ENCODE results near the gene ASRGL1. TPM values are rescaled to one million over a fixed set of nuclear protein-coding genes. Genes with fewer than 3 reads are reported as not detected.
"Not testable (repeated sequence)": the region's sequence is repeated elsewhere in the genome, so short reads cannot be mapped to it uniquely, and the experiment has no call there.

Gene ASRGL1
- total and polyA plus RNA-seq, 2 experiments from 2014 or later: 9.5 to 18.6 TPM

DNA sequence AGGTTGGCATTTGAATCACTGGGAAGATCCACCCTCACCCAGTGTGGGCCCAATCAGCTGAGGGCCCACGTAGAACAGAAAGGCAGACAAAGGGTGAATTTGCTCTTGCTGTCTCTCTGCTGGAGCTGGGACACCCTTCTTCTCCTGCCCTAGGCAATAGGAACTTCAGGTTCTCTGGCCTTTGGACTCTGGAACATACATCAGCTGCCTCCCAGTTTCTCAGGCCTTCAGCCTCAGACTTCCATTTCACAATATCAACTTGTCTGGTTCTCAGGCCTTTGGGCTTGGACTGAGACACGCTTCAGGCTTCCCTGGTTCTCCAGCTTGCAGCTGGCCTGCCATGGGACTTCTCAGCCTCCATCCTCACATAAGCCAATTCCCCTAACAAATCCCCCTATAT, 14.7 kb upstream of the ASRGL1 start:
- H3K9me2 ChIP-seq (replicated peaks; ENCODE audit: insufficient read depth): no peaks in the 10 kb centered on the region
- H3K9me3 ChIP-seq (ENCODE audit: low read depth): no peaks in the 10 kb centered on the region
- H2AFZ ChIP-seq: no peak overlapping the region
- H3K4me3 ChIP-seq: no peak overlapping the region
- peak overlapping the region; percentile 41 for H3K27ac ChIP-seq
- peaks cover 6% of the 10 kb centered on the region for H3K4me1 ChIP-seq (ENCODE audit: insufficient read depth)
- no peaks in the 10 kb centered on the region for H3K27me3 ChIP-seq
- H3K4me2 ChIP-seq: no peak overlapping the region
- H4K20me1 ChIP-seq (ENCODE audit: insufficient read depth, poor library complexity, severe bottlenecking): no peaks in the 10 kb centered on the region
- TF ChIP-seq EZH2 (IDR thresholded peaks at IDR 0.05; ENCODE audit: borderline replicate concordance): no peak
- TF ChIP-seq, protein P1, sequence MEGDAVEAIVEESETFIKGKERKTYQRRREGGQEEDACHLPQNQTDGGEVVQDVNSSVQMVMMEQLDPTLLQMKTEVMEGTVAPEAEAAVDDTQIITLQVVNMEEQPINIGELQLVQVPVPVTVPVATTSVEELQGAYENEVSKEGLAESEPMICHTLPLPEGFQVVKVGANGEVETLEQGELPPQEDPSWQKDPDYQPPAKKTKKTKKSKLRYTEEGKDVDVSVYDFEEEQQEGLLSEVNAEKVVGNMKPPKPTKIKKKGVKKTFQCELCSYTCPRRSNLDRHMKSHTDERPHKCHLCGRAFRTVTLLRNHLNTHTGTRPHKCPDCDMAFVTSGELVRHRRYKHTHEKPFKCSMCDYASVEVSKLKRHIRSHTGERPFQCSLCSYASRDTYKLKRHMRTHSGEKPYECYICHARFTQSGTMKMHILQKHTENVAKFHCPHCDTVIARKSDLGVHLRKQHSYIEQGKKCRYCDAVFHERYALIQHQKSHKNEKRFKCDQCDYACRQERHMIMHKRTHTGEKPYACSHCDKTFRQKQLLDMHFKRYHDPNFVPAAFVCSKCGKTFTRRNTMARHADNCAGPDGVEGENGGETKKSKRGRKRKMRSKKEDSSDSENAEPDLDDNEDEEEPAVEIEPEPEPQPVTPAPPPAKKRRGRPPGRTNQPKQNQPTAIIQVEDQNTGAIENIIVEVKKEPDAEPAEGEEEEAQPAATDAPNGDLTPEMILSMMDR (IDR thresholded peaks at IDR 0.05; ENCODE audit: poor library complexity): no peak
- no peak for TF ChIP-seq EZH2phosphoT487 (IDR thresholded peaks at IDR 0.05; ENCODE audit: low read depth, severe bottlenecking, unreplicated experiment)
- no peaks in the 10 kb centered on the region for H3K79me2 ChIP-seq
- DNase-seq (ENCODE audit: low spot score): peak; percentile 45
- H3K36me3 ChIP-seq (replicated peaks; ENCODE audit: insufficient read depth, low read depth): no peaks in the 10 kb centered on the region
- 78% methylated on average over 2 of the region's 2 CpGs for WGBS (ENCODE audit: low lambda C conversion rate, missing lambda C conversion rate)

DNA sequence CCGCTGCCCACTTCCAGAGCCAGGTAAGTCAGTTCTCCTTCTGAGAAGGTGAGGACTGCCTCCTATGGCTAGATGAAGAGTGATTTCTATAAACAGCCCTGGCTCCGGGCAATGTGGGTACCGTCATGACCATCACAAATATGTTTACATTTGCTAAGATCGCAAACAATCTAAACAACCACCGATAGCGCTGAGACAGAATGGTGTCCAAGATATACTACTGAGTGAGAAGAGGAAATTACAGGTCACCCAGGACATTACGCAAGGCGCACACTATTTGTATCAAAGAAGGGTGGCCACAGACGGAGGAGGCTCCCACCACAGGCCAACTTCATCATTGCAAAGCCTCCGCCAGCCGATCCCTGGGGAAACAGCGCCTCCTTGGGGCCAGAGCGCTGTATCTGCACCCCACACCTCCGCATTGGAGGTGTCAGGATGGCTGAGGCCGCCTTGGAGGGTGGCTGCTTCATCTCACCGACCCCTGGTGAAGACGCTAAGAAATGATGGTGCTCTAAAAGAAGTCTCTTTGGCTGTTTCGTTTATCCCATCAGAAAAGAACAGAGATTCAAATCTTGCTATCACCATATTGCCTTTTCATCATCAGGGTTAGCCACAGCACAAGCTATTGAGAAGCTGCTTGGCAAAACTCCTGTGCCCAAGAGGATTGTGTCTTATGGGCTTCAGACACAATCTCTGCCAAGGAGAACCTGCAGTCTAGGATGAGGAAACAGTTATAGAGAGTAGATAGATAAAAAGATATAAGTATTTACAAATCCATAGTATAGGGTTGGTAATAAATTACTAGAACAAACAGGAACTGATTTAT, 12.3 kb upstream of the ASRGL1 start:
- peak; percentile 50 for DNase-seq (ENCODE audit: low spot score)
- Histone ChIP-seq H3K4me1 (ENCODE audit: insufficient read depth) (peaks cover 6% of the 10 kb centered on the region), H3K27ac (peak overlapping the region; percentile 67), H3K36me3 (replicated peaks; ENCODE audit: insufficient read depth, low read depth) (no peaks in the 10 kb centered on the region), H4K20me1 (ENCODE audit: insufficient read depth, poor library complexity, severe bottlenecking) (no peaks in the 10 kb centered on the region), H3K9me2 (replicated peaks; ENCODE audit: insufficient read depth) (no peaks in the 10 kb centered on the region), H3K4me2 (no peak overlapping the region), H3K79me2 (no peaks in the 10 kb centered on the region), H3K4me3 (no peak overlapping the region), H2AFZ (no peak overlapping the region), H3K9me3 (ENCODE audit: low read depth) (no peaks in the 10 kb centered on the region), H3K27me3 (no peaks in the 10 kb centered on the region)
- TF ChIP-seq EZH2 (IDR thresholded peaks at IDR 0.05; ENCODE audit: borderline replicate concordance) (no peak), EZH2phosphoT487 (IDR thresholded peaks at IDR 0.05; ENCODE audit: low read depth, severe bottlenecking, unreplicated experiment) (no peak)
- TF ChIP-seq, protein P1 (IDR thresholded peaks at IDR 0.05; ENCODE audit: poor library complexity): peak; percentile 39
- WGBS (ENCODE audit: low lambda C conversion rate, missing lambda C conversion rate): 45% methylated on average over 18 of the region's 18 CpGs

DNA sequence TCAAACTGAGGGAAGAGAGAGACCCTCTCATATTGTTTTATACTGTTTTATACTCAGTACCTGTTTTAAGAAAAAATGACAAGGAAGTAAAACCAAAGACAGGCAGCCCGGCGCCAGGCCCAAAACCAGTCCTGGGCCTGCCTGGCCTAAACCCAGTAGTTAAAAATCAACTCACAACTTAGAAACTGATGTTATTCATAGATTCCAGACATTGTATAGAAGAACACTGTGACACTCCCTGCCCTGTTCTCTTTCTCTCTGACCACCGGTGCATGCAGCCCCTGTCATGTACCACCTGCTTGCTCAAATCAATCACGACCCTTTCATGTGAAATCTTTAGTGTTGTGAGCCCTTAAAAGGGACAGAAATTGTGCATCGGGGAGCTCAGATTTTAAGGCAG, 11.5 kb upstream of the ASRGL1 start:
- H4K20me1 ChIP-seq (ENCODE audit: insufficient read depth, poor library complexity, severe bottlenecking): not testable (repeated sequence)
- H3K27ac ChIP-seq: peak overlapping the region; percentile 67

DNA sequence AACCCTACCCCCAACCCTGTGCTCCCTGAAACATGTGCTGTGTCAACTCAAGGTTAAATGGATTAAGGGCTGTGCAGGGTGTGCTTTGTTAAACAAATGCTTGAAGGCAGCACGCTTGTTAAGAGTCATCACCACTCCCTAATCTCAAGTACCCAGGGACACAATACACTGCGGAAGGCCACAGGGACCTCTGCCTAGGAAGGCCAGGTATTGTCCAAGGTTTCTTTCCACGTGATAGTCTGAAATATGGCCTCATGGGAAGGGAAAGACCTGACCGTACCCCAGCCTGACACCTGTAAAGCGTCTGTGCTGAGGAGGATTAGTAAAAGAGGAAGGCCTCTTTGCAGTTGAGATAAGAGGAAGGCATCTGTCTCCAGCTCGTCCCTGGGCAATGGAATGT, 10.5 kb upstream of the ASRGL1 start:
- not testable (repeated sequence) for H3K4me3 ChIP-seq; DNase-seq (ENCODE audit: low spot score)

More for the DNA sequence above, 11.5 kb upstream of the ASRGL1 start:
- H3K36me3 ChIP-seq (replicated peaks; ENCODE audit: insufficient read depth, low read depth); H3K9me2 ChIP-seq (replicated peaks; ENCODE audit: insufficient read depth); H2AFZ ChIP-seq; H3K9me3 ChIP-seq (ENCODE audit: low read depth); H3K27me3 ChIP-seq; H3K4me2 ChIP-seq; H3K4me3 ChIP-seq; H3K4me1 ChIP-seq (ENCODE audit: insufficient read depth); H3K79me2 ChIP-seq; DNase-seq (ENCODE audit: low spot score): not testable (repeated sequence)
- 57% methylated on average over 5 of the region's 5 CpGs for WGBS (ENCODE audit: low lambda C conversion rate, missing lambda C conversion rate)

DNA sequence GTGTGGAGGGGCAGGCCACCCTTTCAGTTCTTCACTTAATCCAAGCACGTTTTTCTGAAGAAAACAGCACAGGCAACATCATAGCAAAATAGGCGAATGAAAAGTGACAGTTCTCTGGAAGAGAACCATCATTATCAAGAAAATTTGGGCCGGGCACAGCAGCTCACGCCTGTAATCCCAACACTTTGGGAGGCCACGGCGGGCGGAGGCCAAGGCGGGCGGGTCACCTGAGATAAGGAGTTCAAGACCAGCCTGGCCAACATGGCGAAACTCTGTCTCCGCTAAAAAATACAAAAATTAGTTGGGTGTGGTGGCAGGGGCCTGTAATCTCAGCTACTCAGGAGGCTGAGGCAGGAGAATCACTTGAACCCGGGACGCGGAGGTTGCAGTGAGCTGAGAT, 9.7 kb upstream of the ASRGL1 start:
- DNase-seq (ENCODE audit: low spot score); H3K4me1 ChIP-seq (ENCODE audit: insufficient read depth); H3K4me2 ChIP-seq; H4K20me1 ChIP-seq (ENCODE audit: insufficient read depth, poor library complexity, severe bottlenecking); H3K27me3 ChIP-seq; H2AFZ ChIP-seq; H3K36me3 ChIP-seq (replicated peaks; ENCODE audit: insufficient read depth, low read depth); H3K9me2 ChIP-seq (replicated peaks; ENCODE audit: insufficient read depth); H3K4me3 ChIP-seq; H3K9me3 ChIP-seq (ENCODE audit: low read depth); H3K79me2 ChIP-seq: not testable (repeated sequence)
- WGBS (ENCODE audit: low lambda C conversion rate, missing lambda C conversion rate): 89% methylated on average over 14 of the region's 14 CpGs
- peak overlapping the region; percentile 58 for H3K27ac ChIP-seq

More for the DNA sequence above, 10.5 kb upstream of the ASRGL1 start:
- not testable (repeated sequence) for H3K79me2 ChIP-seq; H3K4me1 ChIP-seq (ENCODE audit: insufficient read depth); H3K4me2 ChIP-seq; H3K36me3 ChIP-seq (replicated peaks; ENCODE audit: insufficient read depth, low read depth); H3K9me2 ChIP-seq (replicated peaks; ENCODE audit: insufficient read depth); H3K27me3 ChIP-seq; H2AFZ ChIP-seq; H4K20me1 ChIP-seq (ENCODE audit: insufficient read depth, poor library complexity, severe bottlenecking); H3K9me3 ChIP-seq (ENCODE audit: low read depth)
- peak overlapping the region; percentile 67 for H3K27ac ChIP-seq
- WGBS (ENCODE audit: low lambda C conversion rate, missing lambda C conversion rate): 5% methylated on average over 6 of the region's 6 CpGs

DNA sequence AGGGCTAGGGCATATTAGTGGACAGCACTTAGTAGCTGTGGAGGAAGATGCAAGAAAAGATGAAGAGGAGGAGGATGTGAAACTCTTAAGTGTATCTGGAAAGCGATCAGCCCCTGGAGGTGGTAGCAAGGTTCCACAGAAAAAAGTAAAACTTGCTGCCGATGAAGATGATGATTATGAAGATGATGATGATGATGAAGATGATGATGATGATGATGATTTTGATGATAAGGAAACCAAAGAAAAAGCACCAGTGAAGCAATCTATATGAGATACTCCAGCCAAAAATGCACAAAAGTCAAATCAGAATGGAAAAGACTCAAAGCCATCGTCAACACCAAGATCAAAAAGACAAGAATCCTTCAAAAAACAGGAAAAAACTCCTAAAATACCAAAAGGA, 6.0 kb upstream of the ASRGL1 start:
- DNase-seq (ENCODE audit: low spot score); H2AFZ ChIP-seq; H3K4me3 ChIP-seq; H3K27ac ChIP-seq; H3K79me2 ChIP-seq; H3K9me3 ChIP-seq (ENCODE audit: low read depth); H3K36me3 ChIP-seq (replicated peaks; ENCODE audit: insufficient read depth, low read depth); H4K20me1 ChIP-seq (ENCODE audit: insufficient read depth, poor library complexity, severe bottlenecking); H3K4me1 ChIP-seq (ENCODE audit: insufficient read depth); H3K27me3 ChIP-seq; H3K9me2 ChIP-seq (replicated peaks; ENCODE audit: insufficient read depth); H3K4me2 ChIP-seq: not testable (repeated sequence)
- WGBS (ENCODE audit: low lambda C conversion rate, missing lambda C conversion rate): 76% methylated on average over 3 of the region's 3 CpGs
